K562 (cell line): ENCODE measurements around the gene MATN4. TPM values are rescaled to one million over a fixed set of nuclear protein-coding genes. Genes with fewer than 3 reads are reported as not detected.

ENCODE experiments used
- ATAC-seq: fragments of 200-7000 bp; cut with Tn5 transposase; 3 replicates; pipeline ENCODE4 v1.9.1; 2020; ENCODE audit warnings: moderate library complexity
- BruUV-seq: library from RNA; stranded (reverse); fragments of 400-500 nt; replicated peaks from 2 replicates; lab custom pipeline; 2021; lab: Mats Ljungman, UMichigan
- CTCF ChIA-PET: fragments of 300-600 bp; formaldehyde crosslinking; extraction: SDS; loops from one replicate; lab custom pipeline; 2021; ENCODE audit warnings: low intra/inter-chr PET ratio; lab: Yijun Ruan, JAX
- POLR2A ChIA-PET: fragments of 300-600, 350-650 bp; sonication (Branson Sonifier 250); formaldehyde crosslinking; extraction: SDS; loops from one replicate; lab custom pipeline; 2021; ENCODE audit warnings: antibody characterized with exemption, inconsistent platforms; lab: Yijun Ruan, JAX
- DNase-seq, 4 experiments: peaks; one replicate each; pipeline versions ENCODE4 v3.0.0 to v3.0.0-alpha.2; 2011 to 2018; ENCODE audit warnings: low spot score in 3 of 4, mixed read lengths in 3 of 4; ENCODE audit errors: extremely low read depth in 1 of 4
- FAIRE-seq: peaks from 2 replicates; lab custom pipeline; 2011; peaks lifted over from hg19 to GRCh38; lab: Jason Lieb, UNC
- H2AFZ ChIP-seq: 2 replicates; pipeline ENCODE4 v1.6.0; 2011; ENCODE audit warnings: low read depth, low read length, control low read depth, inconsistent platforms
- H3K27ac ChIP-seq: fragments of 200-600 bp; 3 replicates; pipeline ENCODE4 v1.8.0; 2011; ENCODE audit warnings: low read depth, mild to moderate bottlenecking, control low read depth, inconsistent platforms, low read length, moderate library complexity, mixed read lengths; ENCODE audit errors: extremely low read depth
- H3K27me3 ChIP-seq, 2 experiments: fragments of 300-600 bp in 1 of 2; 2 replicates in 1 of 2; 3 replicates in 1 of 2; pipeline versions ENCODE4 v1.6.0 to v1.8.0; 2011; ENCODE audit warnings: inconsistent platforms in 2 of 2, low read length in 2 of 2, mild to moderate bottlenecking in 1 of 2, mixed read lengths in 1 of 2, moderate library complexity in 1 of 2; ENCODE audit not compliant: control insufficient read depth in 2 of 2, insufficient read depth in 2 of 2
- H3K36me3 ChIP-seq: fragments of 300-600 bp; 3 replicates; pipeline ENCODE4 v1.8.0; 2011; ENCODE audit warnings: mild to moderate bottlenecking, low read length, inconsistent platforms; ENCODE audit not compliant: control insufficient read depth, insufficient read depth
- H3K4me1 ChIP-seq, 2 experiments: fragments of 200-600 bp in 1 of 2; replicated peaks in 1 of 2; 2 replicates in 1 of 2; 3 replicates in 1 of 2; pipeline versions ENCODE4 v1.5.1 to v1.8.0; 2011; ENCODE audit warnings: inconsistent platforms in 2 of 2, low read length in 2 of 2, mild to moderate bottlenecking in 1 of 2, mixed read lengths in 1 of 2, moderate library complexity in 1 of 2; ENCODE audit not compliant: control insufficient read depth in 2 of 2, insufficient read depth in 2 of 2
- H3K4me2 ChIP-seq: 2 replicates; pipeline ENCODE4 v1.6.1; 2011; ENCODE audit warnings: low read length, control low read depth, inconsistent platforms, mixed read lengths; ENCODE audit not compliant: insufficient read depth
- H3K4me3 ChIP-seq: fragments of 200-600 bp; sonication (generic), shearing (Covaris generic); 2 replicates; pipeline ENCODE4 v1.5.1; 2016; ENCODE audit warnings: control low read depth, inconsistent platforms
- H3K79me2 ChIP-seq: fragments of 200-600 bp; 3 replicates; pipeline ENCODE4 v1.8.0; 2011; ENCODE audit warnings: low read length, inconsistent platforms; ENCODE audit not compliant: control insufficient read depth, insufficient read depth
- H3K9ac ChIP-seq, 2 experiments: 2 replicates each; pipeline versions ENCODE4 v1.6.0 to v1.6.1; 2011; ENCODE audit warnings: low read depth in 2 of 2, low read length in 2 of 2, control low read depth in 1 of 2, inconsistent platforms in 1 of 2, mild to moderate bottlenecking in 1 of 2, mixed read lengths in 1 of 2; ENCODE audit not compliant: insufficient read depth in 1 of 2
- H3K9me1 ChIP-seq: one replicate; pipeline ENCODE4 v1.6.0; 2011; ENCODE audit warnings: inconsistent platforms, mild to moderate bottlenecking, low read length, moderate library complexity; ENCODE audit not compliant: control insufficient read depth, insufficient read depth
- H3K9me3 ChIP-seq: replicated peaks from 2 replicates; pipeline ENCODE4 v1.5.1; 2011; ENCODE audit warnings: low read depth, low read length, inconsistent platforms; ENCODE audit not compliant: control insufficient read depth, insufficient read depth
- H4K20me1 ChIP-seq: replicated peaks from 2 replicates; pipeline ENCODE4 v1.6.1; 2011; ENCODE audit warnings: low read length, inconsistent platforms, mixed read lengths; ENCODE audit not compliant: control insufficient read depth, insufficient read depth
- ARNT ChIP-seq, 2 experiments: fragments of 450-650 bp; IDR thresholded peaks; 2 replicates each; pipeline ENCODE4 v1.6.1; 2016; ENCODE audit warnings: mild to moderate bottlenecking in 1 of 2
- CBX1 ChIP-seq: sonication (generic); IDR thresholded peaks from 2 replicates; pipeline ENCODE4 v1.6.1; 2016; ENCODE audit warnings: antibody characterized with exemption, low read depth, mild to moderate bottlenecking
- CBX3 ChIP-seq, 2 experiments: IDR thresholded peaks; 1 replicate in 1 of 2; 2 replicates in 1 of 2; pipeline ENCODE4 v1.6.1; 2012; ENCODE audit warnings: inconsistent platforms in 2 of 2, low read length in 2 of 2, borderline replicate concordance in 1 of 2, control low read depth in 1 of 2
- CHD4 ChIP-seq: fragments of 200-600 bp; sonication (generic); IDR thresholded peaks from 3 replicates; pipeline ENCODE4 v1.6.1; 2012; ENCODE audit warnings: low read depth, mild to moderate bottlenecking, mixed read lengths, low read length, inconsistent platforms; ENCODE audit not compliant: insufficient read depth, insufficient replicate concordance, poor library complexity, severe bottlenecking
- ETV6 ChIP-seq, 3 experiments: fragments of 150-350 bp in 1 of 3; sonication (generic) in 1 of 3; formaldehyde crosslinking in 1 of 3; IDR thresholded peaks; 2 replicates each; pipeline versions ENCODE4 v1.6.1 to v1.8.0; 2014 to 2022; ENCODE audit warnings: borderline replicate concordance in 2 of 3, low read depth in 2 of 3, antibody characterized with exemption in 1 of 3, low read length in 1 of 3, mild to moderate bottlenecking in 1 of 3, missing genetic modification reagents in 1 of 3
- HDAC1 ChIP-seq, 2 experiments: fragments of 450-650 bp; IDR thresholded peaks; 2 replicates each; pipeline ENCODE4 v1.6.1; 2016 to 2017; ENCODE audit warnings: inconsistent platforms in 1 of 2, mild to moderate bottlenecking in 1 of 2, moderate library complexity in 1 of 2
- HDAC2 ChIP-seq: fragments of 450-650 bp; IDR thresholded peaks from 2 replicates; pipeline ENCODE4 v1.6.1; 2016; ENCODE audit warnings: mild to moderate bottlenecking
- HNRNPLL ChIP-seq: fragments of 200-400 bp; formaldehyde crosslinking; IDR thresholded peaks from 2 replicates; pipeline ENCODE4 v1.6.1; 2017; ENCODE audit warnings: low read length, low read depth, mild to moderate bottlenecking; ENCODE audit not compliant: poor library complexity, severe bottlenecking
- KLF16 ChIP-seq: IDR thresholded peaks from 2 replicates; pipeline ENCODE4 v1.6.1; 2016; ENCODE audit warnings: antibody characterized with exemption
- MAFF ChIP-seq: IDR thresholded peaks from 2 replicates; pipeline ENCODE4 v1.6.1; 2012; ENCODE audit warnings: low read length, improper control_type of control experiment
- MAFG ChIP-seq: fragments of 450-650 bp; conservative IDR thresholded peaks from 2 replicates; pipeline ENCODE4 v1.6.1; 2016; ENCODE audit warnings: missing genetic modification characterization, missing compliant biosample characterization
- MYBL2 ChIP-seq, 2 experiments: fragments of 450-650 bp in 1 of 2; sonication (generic) in 1 of 2; formaldehyde crosslinking in 1 of 2; IDR thresholded peaks; 2 replicates each; pipeline versions ENCODE4 v1.6.1 to v1.8.1; 2017 to 2022; ENCODE audit warnings: borderline replicate concordance in 1 of 2, inconsistent platforms in 1 of 2, low read depth in 1 of 2, mild to moderate bottlenecking in 1 of 2, missing genetic modification reagents in 1 of 2, moderate library complexity in 1 of 2
- RBM25 ChIP-seq: fragments of 200-400 bp; formaldehyde crosslinking; IDR thresholded peaks from 2 replicates; pipeline ENCODE4 v1.6.1; 2018; ENCODE audit warnings: low read length, low read depth, moderate library complexity; ENCODE audit not compliant: severe bottlenecking
- ZKSCAN1 ChIP-seq: fragments of 150-350 bp; IDR thresholded peaks from 2 replicates; pipeline ENCODE4 v1.6.1; 2016; ENCODE audit warnings: low read depth, low read length
- ZNF197 ChIP-seq: fragments of 200-800 bp; sonication (Bioruptor generic); IDR thresholded peaks from 2 replicates; pipeline ENCODE4 v1.6.1; 2016; ENCODE audit warnings: low read depth, missing genetic modification characterization, missing compliant biosample characterization
- ZNF316 ChIP-seq: fragments of 450-650 bp; IDR thresholded peaks from 2 replicates; pipeline ENCODE4 v1.6.1; 2016
- WGBS: fragments of 100-300 bp; shearing (Covaris generic); methylation state at CpG from one replicate; pipeline ENCODE4 v1.1.6; 2016; ENCODE audit warnings: low coverage, mixed read lengths; ENCODE audit not compliant: insufficient coverage; ENCODE audit errors: missing lambda C conversion rate; 5-methylcytosine and 5-hydroxymethylcytosine counted together
- in situ Hi-C: fragments of 300-500 bp; cut with MboI; formaldehyde crosslinking; loops from 4 replicates; pipeline ENCODE4 v1.15.0; 2018; ENCODE audit warnings: inconsistent platforms, mixed read lengths
- intact Hi-C: fragments of 100-400 bp; cut with micrococcal nuclease; formaldehyde crosslinking; loops from 2 replicates; pipeline ENCODE4 v1.14.2; 2022
- polyA plus RNA-seq, 8 experiments: library from polyadenylated mRNA; depleted of rRNA in 4 of 8; stranded (reverse) in 5 of 8; unstranded in 3 of 8; fragments of >200 nt; fragmentation: Nextera tagmentation in 2 of 8; fragmentation: Illumina TruSeq in 1 of 8; extraction: Ambion mirVana in 2 of 8; extraction: Trizol in 1 of 8; gene quantifications; 2 replicates each; pipeline versions ENCODE4 v1.2.1 to v1.2.3, GENCODE V29; 2011 to 2014; ENCODE audit warnings: inconsistent platforms in 1 of 8, missing spikeins in 1 of 8
- total RNA-seq, 7 experiments: library from RNA; depleted of rRNA in 6 of 7; stranded (reverse); fragments of >200 nt in 6 of 7; fragmentation: Illumina TruSeq in 2 of 7; extraction: Trizol in 2 of 7; gene quantifications; 2 replicates each; pipeline versions ENCODE4 v1.2.1 to v1.2.3, GENCODE V29; 2011 to 2021; ENCODE audit warnings: low replicate concordance in 1 of 7
- TF ChIP-seq, protein P1 (sequence below): fragments of 450-650 bp; IDR thresholded peaks from 2 replicates; pipeline ENCODE4 v1.6.1; 2016; ENCODE audit warnings: borderline replicate concordance

Gene MATN4
- total and polyA plus RNA-seq, 9 of the 15 experiments (the other 6 are each of a cell fraction or from before 2014, with no cell fraction given): 0.09 TPM; not detected in 8

DNA sequence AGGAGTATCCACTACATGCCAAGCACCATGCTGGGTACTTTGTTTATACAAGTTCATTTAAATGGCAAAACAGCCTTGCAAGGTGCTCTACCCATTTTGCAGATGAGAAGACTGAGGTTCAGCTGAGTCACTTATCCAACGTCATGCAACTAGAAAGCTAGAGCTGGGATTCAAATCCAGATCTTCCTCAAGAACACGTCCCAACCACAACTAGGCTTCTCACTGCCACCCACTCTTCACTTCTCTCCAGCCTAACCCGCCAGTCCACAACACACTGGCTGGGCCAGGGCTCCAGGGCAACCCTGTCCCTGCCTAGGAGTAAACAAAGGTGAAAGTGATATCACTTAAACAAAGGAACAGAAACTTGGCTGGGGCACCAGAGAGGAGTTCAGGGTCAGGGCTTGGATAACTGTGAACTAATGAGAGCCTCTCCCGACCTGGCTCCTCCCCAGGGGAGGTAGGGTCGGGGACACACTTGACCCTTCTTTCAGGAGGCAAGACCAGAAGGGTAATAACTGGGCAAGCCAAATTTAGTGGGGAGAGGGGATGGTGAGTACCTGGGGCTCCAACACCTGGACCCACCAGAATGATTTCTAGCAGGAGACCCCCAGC is 32.2 kb upstream of the MATN4 start:
- Histone ChIP-seq H3K9me3 (no peaks in the 10 kb centered on the region), H3K9me1 (no peaks in the 10 kb centered on the region), H3K79me2 (peaks cover 6% of the 10 kb centered on the region; the same call in 1 of the 3 replicates), H3K27ac (no peak overlapping the region), H3K36me3 (peaks cover 9% of the 10 kb centered on the region; the same call in 1 of the 3 replicates), H2AFZ (no peak overlapping the region), H3K4me1 (peaks cover 71 to 76% of the 10 kb centered on the region in 2 experiments), H4K20me1 (0 out of 2 replicates have a peak, but pooled peaks cover 13% of the 10 kb centered on the region), H3K4me3 (no peak overlapping the region), H3K9ac (no peak overlapping the region), H3K27me3 (no peaks in the 10 kb centered on the region), H3K4me2 (no peak overlapping the region)
- CTCF ChIA-PET: no interaction called here
- POLR2A ChIA-PET: interaction anchor here (0.9 kb wide), 1 partner anchor 13 kb away, joined by 3 read pairs; no protein-coding TSS in a partner anchor
- BruUV-seq: no TSS peak
- FAIRE-seq (no peak), ATAC-seq (no peak), DNase-seq (no peak)
- intact Hi-C loops (no loop called here), in situ Hi-C loops (no loop called here)
- 53% methylated on average over 4 of the region's 5 CpGs for WGBS
- TF ChIP-seq CBX3 (IDR thresholded peaks at IDR 0.05; ENCODE audit: borderline replicate concordance in 1 of 2, low read length in 2 of 2) (peak in 1 of 2 experiments; percentile 64; a peak in 1 of 3 replicates), ZKSCAN1 (no peak), HNRNPLL (no peak), CBX1 (peak; percentile 92; the same call in 1 of the 2 replicates), ZNF197 (no peak), MAFG (tag) (peak; percentile 79), ZNF316 (peak; percentile 34; the same call in 1 of the 2 replicates), MYBL2 (IDR thresholded peaks at IDR 0.05; ENCODE audit: low read depth) (no peak), MYBL2 (CRISPR knock-in tag; IDR thresholded peaks at IDR 0.05; ENCODE audit: borderline replicate concordance) (no peak), HDAC2 (peak; percentile 83), HDAC1 (IDR thresholded peaks at IDR 0.05) (peak in 1 of 2 experiments; percentile 41; a peak in 1 of 4 replicates), MAFF (peak; percentile 54), RBM25 (peak; percentile 97), KLF16 (no peak), ARNT (IDR thresholded peaks at IDR 0.05) (peak in 1 of 2 experiments; percentile 20; a peak in 1 of 4 replicates), ETV6 (IDR thresholded peaks at IDR 0.05; ENCODE audit: borderline replicate concordance in 1 of 2, low read depth in 2 of 2, low read length in 1 of 2) (no peak), ETV6 (CRISPR knock-in tag; IDR thresholded peaks at IDR 0.05; ENCODE audit: borderline replicate concordance) (no peak), CHD4 (peak; percentile 90)
- TF ChIP-seq, protein P1, sequence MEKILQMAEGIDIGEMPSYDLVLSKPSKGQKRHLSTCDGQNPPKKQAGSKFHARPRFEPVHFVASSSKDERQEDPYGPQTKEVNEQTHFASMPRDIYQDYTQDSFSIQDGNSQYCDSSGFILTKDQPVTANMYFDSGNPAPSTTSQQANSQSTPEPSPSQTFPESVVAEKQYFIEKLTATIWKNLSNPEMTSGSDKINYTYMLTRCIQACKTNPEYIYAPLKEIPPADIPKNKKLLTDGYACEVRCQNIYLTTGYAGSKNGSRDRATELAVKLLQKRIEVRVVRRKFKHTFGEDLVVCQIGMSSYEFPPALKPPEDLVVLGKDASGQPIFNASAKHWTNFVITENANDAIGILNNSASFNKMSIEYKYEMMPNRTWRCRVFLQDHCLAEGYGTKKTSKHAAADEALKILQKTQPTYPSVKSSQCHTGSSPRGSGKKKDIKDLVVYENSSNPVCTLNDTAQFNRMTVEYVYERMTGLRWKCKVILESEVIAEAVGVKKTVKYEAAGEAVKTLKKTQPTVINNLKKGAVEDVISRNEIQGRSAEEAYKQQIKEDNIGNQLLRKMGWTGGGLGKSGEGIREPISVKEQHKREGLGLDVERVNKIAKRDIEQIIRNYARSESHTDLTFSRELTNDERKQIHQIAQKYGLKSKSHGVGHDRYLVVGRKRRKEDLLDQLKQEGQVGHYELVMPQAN: 0 out of 2 replicates have a peak, but pooled peaks have one; percentile 26
